ENCODE measurements around the gene PALLD.

PALLD gene

GRCh38 chr4:168863719-168864647, 367.1 kb downstream of the PALLD start:
- DNase-seq: no peak

- DNase-seq: peak; percentile 15
Measured at GRCh38 chr4:168864821-168865541, 368.1 kb downstream of the PALLD start.

DNA sequence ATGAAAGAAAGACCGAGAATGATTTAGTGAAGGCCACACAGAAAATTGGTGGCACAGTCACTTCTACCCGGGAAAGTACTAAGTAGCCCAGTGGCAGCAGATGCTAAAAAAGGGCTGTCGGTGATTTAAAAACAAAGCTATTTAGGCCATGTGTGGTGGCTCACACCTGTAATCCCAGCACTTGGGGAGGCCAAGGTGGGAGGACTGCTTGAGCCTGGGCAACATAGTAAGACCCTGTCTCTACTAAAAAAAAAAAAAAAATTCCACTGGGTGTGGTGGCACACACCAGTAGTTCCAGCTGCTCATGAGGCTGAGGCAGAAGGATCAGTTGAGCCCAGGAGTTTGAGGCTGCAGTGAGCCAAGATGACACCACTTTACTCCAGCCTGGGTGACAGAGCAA, 369.0 kb downstream of the PALLD start:
- no peak for DNase-seq

GRCh38 chr4:168866635-168867034, 369.8 kb downstream of the PALLD start:
- no peak for DNase-seq

- no peak for DNase-seq
Measured at GRCh38 chr4:168867128-168867527, 370.3 kb downstream of the PALLD start.

DNA sequence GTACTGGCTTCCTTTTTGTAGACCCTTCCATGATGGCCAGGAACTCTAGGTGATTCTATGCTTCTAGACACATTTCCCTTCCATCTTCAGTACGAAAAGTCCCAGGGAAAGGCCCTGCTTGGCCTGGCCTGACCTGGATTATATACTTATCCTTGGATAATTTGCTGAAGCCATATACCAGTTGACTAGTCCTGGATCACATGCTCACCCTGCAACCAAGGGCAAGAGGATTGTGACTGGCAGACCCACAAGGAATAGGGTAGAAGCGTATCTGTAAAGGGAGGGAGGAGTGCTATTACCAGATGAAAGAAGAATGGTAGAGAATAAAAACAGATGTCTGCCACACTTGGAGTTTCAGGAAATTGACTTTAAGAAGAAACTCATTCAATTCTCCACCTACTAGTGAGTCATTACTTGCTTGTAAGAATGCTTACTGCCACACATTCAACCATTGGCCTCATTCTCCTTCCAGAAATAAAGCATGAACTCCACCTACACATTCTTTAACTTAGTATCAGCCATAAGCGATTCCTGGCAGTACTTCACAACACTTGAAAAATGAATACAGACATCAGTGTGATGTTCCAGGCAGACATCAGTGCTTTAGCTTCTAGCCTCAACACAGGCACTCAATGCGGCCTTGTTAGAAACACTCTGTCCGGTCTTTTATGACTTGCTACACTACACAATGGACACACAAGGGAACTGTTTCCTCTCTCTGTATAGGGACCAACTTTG, 371.4 kb downstream of the PALLD start:
- DNase-seq: peak; percentile 56

DNA sequence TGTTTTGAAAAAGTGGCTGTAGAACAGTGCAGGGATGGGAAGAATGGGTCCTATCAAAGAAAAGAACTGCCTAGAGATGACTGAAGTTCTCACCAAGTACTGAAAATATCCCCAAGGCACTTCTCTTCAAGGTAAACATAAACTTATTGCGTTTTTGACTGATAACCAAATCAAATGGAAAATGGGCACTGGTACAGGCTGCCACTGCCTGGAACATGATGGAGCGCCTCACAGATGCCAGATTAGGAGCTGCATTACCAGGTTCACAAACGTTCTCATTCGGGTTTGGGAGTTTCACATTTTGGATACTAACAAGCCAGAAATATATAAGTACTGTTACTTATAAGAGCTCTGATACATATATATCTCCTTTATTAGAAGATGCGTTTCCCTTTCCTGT, 371.9 kb downstream of the PALLD start:
- DNase-seq: no peak

GRCh38 chr4:168870004-168870403, 373.2 kb downstream of the PALLD start:
- no peak for DNase-seq

GRCh38 chr4:168871632-168872031, 374.8 kb downstream of the PALLD start:
- DNase-seq: no peak

DNA sequence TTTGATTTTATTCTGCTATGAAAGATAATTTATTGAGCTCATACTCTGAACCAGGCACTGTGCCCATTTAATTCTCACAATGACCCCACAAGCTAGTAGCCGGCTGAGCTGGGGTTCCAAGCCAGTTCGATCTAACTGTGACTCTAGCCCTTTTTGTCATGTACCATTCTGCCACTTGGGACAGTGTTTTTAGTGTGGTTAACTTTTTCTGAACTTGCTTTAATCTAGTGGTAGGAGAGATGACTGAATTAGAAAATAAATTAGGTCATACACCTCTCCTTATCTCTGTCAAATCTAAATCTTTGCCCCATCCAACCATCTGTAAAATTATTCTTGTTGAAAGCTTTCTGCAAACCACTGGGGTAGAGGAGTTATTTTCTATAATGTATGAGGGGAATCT, 377.2 kb downstream of the PALLD start:
- DNase-seq: no peak

GRCh38 chr4:168876106-168876505, 379.3 kb downstream of the PALLD start:
- no peak for DNase-seq

DNA sequence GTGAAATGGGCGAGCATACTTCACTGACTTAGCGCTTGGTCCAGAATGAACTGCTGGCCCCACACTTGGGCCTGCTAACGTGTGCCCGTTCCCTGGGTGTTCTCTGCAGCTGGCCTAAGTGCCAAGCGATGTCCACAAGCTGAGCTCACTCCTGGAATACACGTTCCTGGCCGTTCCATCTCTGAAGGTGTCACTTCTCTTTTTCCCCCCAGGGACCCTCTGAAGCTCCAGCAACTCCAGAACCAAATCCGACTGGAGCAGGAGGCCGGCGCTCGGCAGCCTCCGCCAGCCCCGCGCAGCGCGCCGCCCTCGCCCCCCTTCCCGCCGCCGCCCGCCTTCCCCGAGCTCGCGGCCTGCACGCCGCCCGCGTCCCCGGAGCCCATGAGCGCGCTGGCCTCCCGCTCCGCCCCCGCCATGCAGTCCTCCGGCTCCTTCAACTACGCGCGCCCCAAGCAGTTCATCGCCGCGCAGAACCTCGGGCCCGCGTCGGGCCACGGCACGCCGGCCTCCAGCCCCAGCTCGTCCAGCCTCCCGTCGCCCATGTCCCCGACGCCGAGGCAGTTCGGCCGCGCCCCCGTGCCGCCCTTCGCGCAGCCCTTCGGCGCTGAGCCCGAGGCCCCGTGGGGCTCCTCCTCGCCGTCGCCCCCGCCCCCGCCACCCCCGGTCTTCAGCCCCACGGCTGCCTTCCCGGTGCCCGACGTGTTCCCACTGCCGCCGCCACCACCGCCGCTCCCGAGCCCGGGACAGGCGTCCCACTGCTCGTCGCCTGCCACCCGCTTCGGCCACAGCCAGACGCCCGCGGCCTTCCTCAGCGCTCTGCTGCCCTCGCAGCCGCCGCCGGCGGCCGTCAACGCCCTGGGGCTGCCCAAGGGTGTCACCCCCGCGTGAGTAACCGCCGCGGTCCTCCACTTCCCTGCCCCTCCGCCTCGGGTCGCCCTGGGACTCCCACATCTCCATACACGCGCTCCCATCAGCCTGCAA, 380.9 kb downstream of the PALLD start:
- no peak for DNase-seq

- DNase-seq: no peak
Measured at GRCh38 chr4:168878623-168879022, 381.8 kb downstream of the PALLD start.

- DNase-seq: no peak
Measured at GRCh38 chr4:168879188-168879587, 382.3 kb downstream of the PALLD start.

GRCh38 chr4:168880072-168880675, 383.3 kb downstream of the PALLD start:
- no peak for DNase-seq

DNA sequence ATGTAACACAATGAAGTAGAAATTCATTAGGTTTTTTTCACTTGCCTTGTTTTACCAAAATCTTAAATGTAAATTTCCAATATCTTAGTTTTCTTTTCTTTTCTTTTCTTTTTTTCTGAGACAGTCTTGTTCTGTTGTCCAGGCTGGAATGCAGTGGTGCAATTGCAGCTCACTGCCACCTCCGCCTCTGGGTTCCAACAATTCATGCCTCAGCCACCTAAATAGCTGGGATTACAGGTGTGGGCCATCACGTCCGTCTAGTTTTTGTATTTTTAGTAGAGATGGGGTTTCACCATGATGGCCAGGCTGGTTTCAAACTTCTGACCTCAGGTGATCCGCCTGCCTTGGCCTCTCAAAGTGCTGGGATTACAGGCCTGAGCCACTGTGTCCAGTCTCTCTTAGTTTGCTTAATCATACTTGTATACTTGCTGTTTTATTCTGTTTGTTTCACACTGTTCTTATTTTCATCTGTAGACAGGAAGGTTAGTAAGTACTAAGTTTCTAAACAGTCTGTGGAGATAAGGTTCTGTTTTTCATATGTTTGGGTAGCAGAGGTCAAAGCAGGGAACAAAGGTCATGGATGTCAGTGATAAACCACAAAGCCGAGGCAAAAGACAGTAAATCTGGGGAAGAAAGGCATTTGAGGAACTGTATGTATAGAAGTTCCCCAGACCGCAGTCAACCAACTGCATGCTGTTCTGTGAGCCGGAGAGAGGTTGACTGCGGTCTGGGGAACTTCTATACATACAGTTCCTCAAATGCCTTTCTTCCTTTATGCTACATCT, 384.2 kb downstream of the PALLD start:
- no peak for DNase-seq

- no peak for DNase-seq
Measured at GRCh38 chr4:168881781-168882420, 385.0 kb downstream of the PALLD start.

DNA sequence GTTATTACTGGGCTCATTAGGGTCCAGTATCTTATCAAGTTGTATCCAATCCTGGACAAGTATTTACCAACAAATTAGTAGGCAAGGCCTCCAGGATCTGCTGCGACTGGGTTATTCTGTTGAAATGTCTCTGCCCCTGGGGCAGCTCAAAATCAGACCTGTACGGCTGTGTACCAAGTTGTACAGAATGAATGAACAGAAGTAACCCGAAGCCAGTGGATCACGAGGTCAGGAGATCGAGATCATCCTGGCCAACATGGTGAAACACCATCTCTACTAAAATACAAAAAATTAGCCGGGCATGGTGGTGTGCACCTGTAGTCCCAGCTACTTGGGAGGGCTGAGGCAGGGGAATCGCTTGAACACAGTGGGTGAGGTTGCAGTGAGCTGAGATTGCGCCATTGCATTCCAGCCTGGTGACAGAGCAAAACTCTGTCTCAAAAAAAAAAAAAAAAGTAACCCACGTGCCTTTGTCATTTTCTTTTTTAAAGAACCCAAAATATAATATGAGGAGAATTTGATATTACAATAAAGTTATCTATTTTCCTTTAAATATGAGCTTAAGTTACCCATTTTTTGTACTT, 385.9 kb downstream of the PALLD start:
- no peak for DNase-seq

DNA sequence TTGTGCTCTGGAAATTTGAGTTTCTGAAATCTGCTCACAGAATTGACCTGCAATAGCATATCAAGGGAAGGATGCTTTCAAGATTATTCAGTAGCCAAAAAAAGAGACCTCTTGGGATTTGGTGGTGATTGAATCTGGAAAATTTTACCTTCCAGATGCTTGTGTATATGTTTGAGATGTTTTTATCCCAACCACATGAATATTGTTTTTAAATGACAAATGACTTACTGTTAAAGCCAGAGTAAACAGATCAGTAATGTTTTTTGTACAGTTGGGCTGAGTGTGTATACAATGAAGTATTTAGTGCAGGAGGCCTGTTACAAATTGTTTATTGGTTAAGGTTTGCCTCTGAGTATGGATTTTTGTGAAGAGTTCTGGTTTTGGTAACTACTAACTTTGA, 386.7 kb downstream of the PALLD start:
- DNase-seq: no peak
